Measurements from ENCODE around the gene ASTN2. TPM values are rescaled to one million over a fixed set of nuclear protein-coding genes. Genes with fewer than 3 reads are reported as not detected.
A peak's percentile ranks its signal among the peaks of the same experiment; 100 is the strongest.

The ASTN2 gene
- total RNA-seq, 1 donor = 5.6 TPM

DNA sequence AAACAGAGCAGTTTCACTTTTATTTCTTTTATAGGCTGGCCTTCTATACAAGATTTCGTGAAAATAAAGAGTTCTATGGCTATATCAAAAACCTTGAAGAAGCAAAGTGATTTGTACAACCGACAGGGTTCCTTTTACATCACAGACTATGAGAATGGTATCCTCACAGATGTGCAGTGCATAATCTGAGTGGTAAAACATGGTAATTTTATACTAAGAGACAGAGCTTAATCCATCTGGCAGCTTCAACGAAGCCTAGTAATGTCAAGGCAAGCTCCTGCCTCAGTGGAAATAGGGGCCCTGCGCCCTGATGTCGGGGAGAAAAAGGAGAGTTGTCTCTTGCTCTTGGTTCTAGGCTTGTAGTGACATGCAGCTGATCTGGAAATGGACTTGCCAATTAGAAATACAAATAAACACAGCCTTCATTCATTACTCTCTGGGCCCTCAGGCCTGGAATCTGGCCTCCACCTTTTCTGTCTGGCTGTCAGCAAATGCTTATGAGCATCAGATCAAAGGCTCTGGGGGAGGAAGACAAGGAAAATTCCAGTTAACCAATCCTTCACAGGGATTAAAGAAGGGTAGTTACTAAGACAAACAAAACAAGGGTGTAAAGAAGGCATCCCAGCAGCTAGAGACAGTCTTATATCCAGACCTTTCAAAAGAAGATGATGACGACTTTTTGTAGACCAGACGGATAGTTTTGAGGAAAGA lies 761.4 kb downstream of the ASTN2 start:
- TF ChIP-seq, protein P1, sequence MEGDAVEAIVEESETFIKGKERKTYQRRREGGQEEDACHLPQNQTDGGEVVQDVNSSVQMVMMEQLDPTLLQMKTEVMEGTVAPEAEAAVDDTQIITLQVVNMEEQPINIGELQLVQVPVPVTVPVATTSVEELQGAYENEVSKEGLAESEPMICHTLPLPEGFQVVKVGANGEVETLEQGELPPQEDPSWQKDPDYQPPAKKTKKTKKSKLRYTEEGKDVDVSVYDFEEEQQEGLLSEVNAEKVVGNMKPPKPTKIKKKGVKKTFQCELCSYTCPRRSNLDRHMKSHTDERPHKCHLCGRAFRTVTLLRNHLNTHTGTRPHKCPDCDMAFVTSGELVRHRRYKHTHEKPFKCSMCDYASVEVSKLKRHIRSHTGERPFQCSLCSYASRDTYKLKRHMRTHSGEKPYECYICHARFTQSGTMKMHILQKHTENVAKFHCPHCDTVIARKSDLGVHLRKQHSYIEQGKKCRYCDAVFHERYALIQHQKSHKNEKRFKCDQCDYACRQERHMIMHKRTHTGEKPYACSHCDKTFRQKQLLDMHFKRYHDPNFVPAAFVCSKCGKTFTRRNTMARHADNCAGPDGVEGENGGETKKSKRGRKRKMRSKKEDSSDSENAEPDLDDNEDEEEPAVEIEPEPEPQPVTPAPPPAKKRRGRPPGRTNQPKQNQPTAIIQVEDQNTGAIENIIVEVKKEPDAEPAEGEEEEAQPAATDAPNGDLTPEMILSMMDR (IDR thresholded peaks at IDR 0.05; ENCODE audit: insufficient read depth, low read length) = no peak
- DNase-seq (ENCODE audit: low read depth) = no peak
- H3K4me3 ChIP-seq (ENCODE audit: low read depth, low read length) = no peak overlapping the region

DNA sequence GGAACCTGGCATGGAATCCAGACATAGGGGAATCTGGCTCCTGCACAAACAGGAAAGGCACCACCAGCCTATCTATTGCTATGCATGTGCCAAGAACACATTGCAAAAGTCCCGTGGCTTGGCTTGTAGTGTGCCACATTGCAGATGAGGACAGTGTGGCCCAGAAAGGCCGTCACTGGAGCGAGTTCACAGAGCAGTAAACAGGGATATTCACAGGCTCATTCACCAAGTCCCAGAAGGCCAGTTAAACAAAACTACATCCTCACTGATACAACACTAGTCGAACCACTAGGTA lies 767.4 kb downstream of the ASTN2 start:
- H3K4me3 ChIP-seq (ENCODE audit: low read depth, low read length) = no peak overlapping the region
- no peak for DNase-seq (ENCODE audit: low read depth)
- TF ChIP-seq, protein P1 (IDR thresholded peaks at IDR 0.05; ENCODE audit: insufficient read depth, low read length) = no peak

DNA sequence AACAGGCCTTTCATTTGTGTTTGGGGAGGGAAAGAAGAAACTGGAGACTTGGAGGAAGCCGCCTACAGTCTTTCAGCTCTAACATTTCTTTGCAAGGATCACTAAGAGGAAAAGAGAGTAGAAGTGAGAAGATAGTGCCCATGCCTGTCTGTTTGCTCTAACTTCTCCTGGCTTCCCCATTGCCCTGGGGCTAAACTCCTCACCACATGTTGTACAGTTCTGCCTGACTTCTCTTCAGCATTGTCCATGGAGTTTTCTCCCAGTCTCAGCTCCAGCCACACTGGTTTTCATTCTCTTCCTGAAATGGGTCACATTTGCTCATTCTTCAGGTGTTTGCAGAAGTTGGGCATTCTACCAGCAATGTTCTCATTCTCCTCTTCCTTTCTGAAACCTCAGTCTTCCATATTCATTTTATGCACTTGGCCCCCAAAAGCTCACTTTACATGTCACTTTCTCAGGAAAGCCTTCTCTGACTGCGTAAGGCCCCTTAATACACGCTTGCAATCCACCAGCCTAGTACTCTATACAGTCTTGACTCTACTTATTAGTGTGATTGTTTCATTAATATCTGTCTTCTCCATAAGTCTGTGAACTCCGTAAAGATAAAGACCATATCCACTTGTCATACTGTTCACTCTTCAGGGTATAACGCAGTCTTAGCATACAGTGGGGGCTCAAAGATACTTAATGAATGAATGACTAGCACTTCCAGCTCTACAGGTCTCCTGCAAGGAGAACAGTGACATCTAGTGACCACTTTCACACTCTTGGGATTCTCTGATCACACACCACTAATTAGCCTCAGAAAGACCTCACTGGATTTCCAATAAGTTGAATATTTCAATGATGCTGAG lies 768.0 kb downstream of the ASTN2 start:
- DNase-seq (ENCODE audit: low read depth) = peak; percentile 77
- H3K4me3 ChIP-seq (ENCODE audit: low read depth, low read length) = no peak overlapping the region
- TF ChIP-seq, protein P1 (IDR thresholded peaks at IDR 0.05; ENCODE audit: insufficient read depth, low read length) = peak; percentile 72

DNA sequence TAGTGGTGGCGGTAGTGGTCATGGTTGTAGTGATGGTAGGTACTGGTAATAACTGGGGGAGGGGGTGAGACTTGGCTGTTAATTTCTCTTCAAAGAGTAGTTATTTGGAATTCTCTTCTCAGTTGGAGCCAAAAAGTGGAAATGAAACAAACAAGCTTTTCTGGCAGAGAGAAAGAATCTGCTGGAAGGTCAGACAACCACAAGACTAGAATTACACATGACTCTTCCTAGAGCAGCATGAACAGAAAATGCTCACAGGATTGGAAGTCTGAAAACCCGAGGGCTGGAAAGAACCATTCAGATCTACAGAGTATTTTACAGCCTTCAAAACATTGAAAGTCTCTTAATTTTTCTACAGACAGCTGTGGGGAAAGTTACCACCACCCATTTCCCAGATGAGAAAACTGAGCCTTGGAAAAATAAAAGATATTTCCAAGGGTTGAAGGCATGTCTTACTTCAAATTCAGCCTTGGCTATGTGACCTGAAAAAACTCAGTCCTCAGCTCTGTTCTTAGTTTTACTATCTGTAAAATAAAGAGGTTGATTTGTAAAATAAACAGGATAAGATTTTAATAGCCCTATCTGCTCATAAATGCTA lies 770.7 kb downstream of the ASTN2 start:
- TF ChIP-seq, protein P1 (IDR thresholded peaks at IDR 0.05; ENCODE audit: insufficient read depth, low read length) = no peak
- no peak overlapping the region for H3K4me3 ChIP-seq (ENCODE audit: low read depth, low read length)
- DNase-seq (ENCODE audit: low read depth) = peak; percentile 78

DNA sequence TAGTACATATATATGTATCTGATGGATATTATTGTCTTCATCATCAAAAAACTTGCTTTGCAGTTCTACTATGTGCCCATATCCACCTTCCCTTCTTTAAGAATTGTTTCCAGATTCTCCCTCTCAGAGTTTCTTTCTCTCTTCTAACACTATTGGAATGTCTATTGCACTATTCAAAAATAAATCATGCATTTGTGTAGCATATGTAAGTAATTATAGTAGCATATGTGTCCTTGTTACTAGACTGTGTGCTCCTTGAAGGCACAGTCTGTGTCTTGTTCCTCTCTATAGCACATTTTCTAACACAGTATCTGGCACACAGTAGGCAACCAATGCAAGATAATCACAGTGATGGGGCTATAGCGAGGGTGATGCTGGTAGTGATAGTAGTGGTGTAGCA lies 771.2 kb downstream of the ASTN2 start:
- peak; percentile 52 for DNase-seq (ENCODE audit: low read depth)
- TF ChIP-seq, protein P1 (IDR thresholded peaks at IDR 0.05; ENCODE audit: insufficient read depth, low read length) = no peak
- H3K4me3 ChIP-seq (ENCODE audit: low read depth, low read length) = no peak overlapping the region

DNA sequence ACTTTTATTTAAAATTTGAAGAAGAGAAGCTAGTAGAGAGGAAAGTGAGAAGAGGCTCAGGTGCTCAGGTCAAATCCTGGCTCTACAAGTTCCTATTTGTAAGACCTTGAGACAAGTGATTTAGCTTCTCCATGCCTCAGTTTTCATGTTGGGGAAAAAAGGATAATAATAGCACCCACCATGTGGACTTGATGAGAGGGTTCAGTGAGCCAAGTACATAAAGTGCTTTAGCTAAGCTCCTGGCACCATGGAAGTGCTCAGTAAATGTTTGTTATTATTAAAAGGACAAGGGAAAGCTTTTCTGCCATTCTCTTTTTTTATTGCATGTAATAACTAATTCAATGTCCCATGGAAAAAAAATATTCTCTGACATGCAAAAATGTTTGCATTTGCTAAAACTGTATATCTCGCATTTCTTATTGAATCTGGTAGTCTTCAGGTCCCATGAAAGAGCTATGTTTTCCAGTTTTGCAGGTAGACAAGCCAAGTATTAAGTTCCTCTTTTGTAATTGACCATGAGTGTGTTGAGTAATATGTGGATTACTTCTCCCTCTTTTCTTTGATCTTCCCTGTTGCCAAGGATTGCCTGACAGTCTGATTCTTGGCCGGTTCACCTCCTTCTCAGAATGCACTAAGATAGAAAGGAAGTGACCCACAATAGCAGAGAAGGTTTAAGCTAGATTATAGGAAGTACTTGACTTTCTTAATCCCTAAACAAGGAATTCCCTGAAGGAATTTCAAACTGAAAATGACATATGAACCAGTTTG lies 773.4 kb downstream of the ASTN2 start:
- DNase-seq (ENCODE audit: low read depth) = peak; percentile 58
- TF ChIP-seq, protein P1 (IDR thresholded peaks at IDR 0.05; ENCODE audit: insufficient read depth, low read length) = no peak

More for the DNA sequence above, 773.4 kb downstream of the ASTN2 start:
- no peak overlapping the region for H3K4me3 ChIP-seq (ENCODE audit: low read depth, low read length)

All from fibroblast of the aortic adventitia (primary cell).